PC-3 (cell line): ENCODE data around the gene HPN. TPM values are rescaled to one million over a fixed set of nuclear protein-coding genes. Genes with fewer than 3 reads are reported as not detected.

ENCODE experiments used
- ATAC-seq: fragments of 200-7000 bp; cut with Tn5 transposase; 2 replicates; pipeline ENCODE4 v1.9.1; 2020; ENCODE audit warnings: mild to moderate bottlenecking, moderate library complexity
- BruUV-seq: library from RNA; stranded (reverse); fragments of 400-500 nt; replicated peaks from 2 replicates; lab custom pipeline; 2021; lab: Mats Ljungman, UMichigan
- CTCF ChIA-PET: fragments of 300-600 bp; sonication (Branson Sonifier 250); formaldehyde crosslinking; loops from one replicate; lab custom pipeline; 2022; ENCODE audit warnings: antibody characterized with exemption; lab: Charles Lee
- POLR2A ChIA-PET: fragments of 300-600 bp; sonication (Branson Sonifier 250); formaldehyde crosslinking; loops from one replicate; lab custom pipeline; 2022; ENCODE audit warnings: antibody characterized with exemption; ENCODE audit not compliant: unreplicated experiment; lab: Charles Lee
- DNase-seq: peaks from one replicate; pipeline ENCODE4 v3.0.0-alpha.2; 2015
- H2AFZ ChIP-seq: fragments of 300-600 bp; sonication (generic); 2 replicates; pipeline ENCODE4 v1.6.0; 2016; ENCODE audit warnings: antibody characterized with exemption, low read length
- H3F3A ChIP-seq: fragments of 300-600 bp; sonication (generic); one replicate; pipeline ENCODE4 v1.6.0; 2017; ENCODE audit warnings: antibody characterized with exemption, low read length, control low read depth, mild to moderate bottlenecking; ENCODE audit not compliant: unreplicated experiment
- H3K27ac ChIP-seq: fragments of 300-600 bp; sonication (generic); 2 replicates; pipeline ENCODE4 v1.5.1; 2016; ENCODE audit warnings: mild to moderate bottlenecking, low read length
- H3K27me3 ChIP-seq: fragments of 300-600 bp; sonication (generic); 2 replicates; pipeline ENCODE4 v1.6.1; 2016; ENCODE audit warnings: low read length, mixed read lengths
- H3K36me3 ChIP-seq: fragments of 300-600 bp; sonication (generic); 2 replicates; pipeline ENCODE4 v1.6.1; 2016; ENCODE audit warnings: low read depth, mixed run types, low read length, mixed read lengths
- H3K4me1 ChIP-seq: fragments of 300-600 bp; sonication (generic); 2 replicates; pipeline ENCODE4 v1.5.1; 2016; ENCODE audit warnings: low read length; ENCODE audit not compliant: insufficient read depth
- H3K4me2 ChIP-seq: fragments of 300-600 bp; sonication (generic); 2 replicates; pipeline ENCODE4 v1.6.0; 2016; ENCODE audit warnings: low read length
- H3K4me3 ChIP-seq: fragments of 300-600 bp; sonication (generic); 2 replicates; pipeline ENCODE4 v1.5.1; 2016; ENCODE audit warnings: mild to moderate bottlenecking, low read length, mixed read lengths
- H3K79me2 ChIP-seq: fragments of 300-600 bp; sonication (generic); 2 replicates; pipeline ENCODE4 v1.6.1; 2017; ENCODE audit warnings: low read length, mixed read lengths
- H3K9ac ChIP-seq: fragments of 300-600 bp; sonication (generic); 2 replicates; pipeline ENCODE4 v1.6.0; 2016; ENCODE audit warnings: mild to moderate bottlenecking, low read length
- H3K9me2 ChIP-seq: fragments of 300-600 bp; sonication (generic); replicated peaks from 2 replicates; pipeline ENCODE4 v1.6.1; 2016; ENCODE audit warnings: mixed run types, low read length, mixed read lengths
- H3K9me3 ChIP-seq: fragments of 300-600 bp; sonication (generic); 2 replicates; pipeline ENCODE4 v1.6.1; 2016; ENCODE audit warnings: low read length, mixed read lengths
- H4K20me1 ChIP-seq: fragments of 300-600 bp; sonication (generic); 2 replicates; pipeline ENCODE4 v1.6.1; 2016; ENCODE audit warnings: low read length, mixed read lengths
- EZH2 ChIP-seq: fragments of 300-600 bp; sonication (generic); IDR thresholded peaks from one replicate; pipeline ENCODE4 v1.6.1; 2017; ENCODE audit warnings: antibody characterized with exemption, mild to moderate bottlenecking, low read length; ENCODE audit not compliant: unreplicated experiment
- EZH2phosphoT487 ChIP-seq: fragments of 300-600 bp; sonication (generic); IDR thresholded peaks from 2 replicates; pipeline ENCODE4 v1.6.1; 2018; ENCODE audit warnings: mild to moderate bottlenecking, antibody characterized with exemption, low read length, borderline replicate concordance
- intact Hi-C: fragments of 100-400 bp; cut with micrococcal nuclease; formaldehyde crosslinking; loops from 2 replicates; pipeline ENCODE4 v1.9.0; 2023
- total RNA-seq: library from RNA; depleted of rRNA; stranded (reverse); fragments of >200 nt; gene quantifications from 2 replicates; pipeline ENCODE4 v1.2.3, GENCODE V29; 2014
- TF ChIP-seq, protein P1 (sequence below): fragments of 300-600 bp; sonication (generic); conservative IDR thresholded peaks from 2 replicates; pipeline ENCODE4 v1.5.1; 2017; ENCODE audit warnings: antibody characterized with exemption, low read depth, mild to moderate bottlenecking, low read length

Gene HPN
- total RNA-seq, 1 experiment from 2014 or later, result 0.18 TPM

DNA sequence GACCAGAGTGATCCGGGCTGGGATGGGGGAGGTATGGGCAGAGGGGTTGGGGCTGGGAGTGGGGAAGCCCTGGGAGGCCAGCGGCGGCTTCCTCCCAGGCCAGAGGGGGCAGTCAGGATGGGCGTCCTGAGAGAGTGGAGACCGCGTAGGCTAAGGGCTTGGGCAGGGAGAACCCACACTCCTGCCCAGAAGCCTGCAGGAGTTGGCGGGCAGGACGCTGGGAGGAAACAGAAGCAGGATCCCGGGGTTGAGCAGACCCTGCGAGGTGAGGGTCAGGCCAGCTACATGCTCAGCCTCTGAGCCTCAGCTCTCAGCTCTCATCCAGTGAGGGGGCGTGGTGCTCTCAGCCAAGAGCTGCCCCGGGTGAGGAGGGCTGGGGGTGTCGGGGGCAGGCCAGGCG is 19.1 kb upstream of the HPN start:
- Histone ChIP-seq H2AFZ (no peak overlapping the region), H3K4me3 (no peak overlapping the region), H4K20me1 (no peaks in the 10 kb centered on the region), H3K27ac (no peak overlapping the region), H3K9me3 (no peaks in the 10 kb centered on the region), H3K36me3 (peaks cover under 1% of the 10 kb centered on the region), H3K9me2 (no peaks in the 10 kb centered on the region), H3K9ac (no peak overlapping the region), H3K4me1 (no peaks in the 10 kb centered on the region), H3F3A (no peaks in the 10 kb centered on the region), H3K79me2 (no peaks in the 10 kb centered on the region), H3K4me2 (no peak overlapping the region), H3K27me3 (no peaks in the 10 kb centered on the region)
- ATAC-seq (no peak), DNase-seq (no peak)
- ChIA-PET CTCF (no interaction called here), POLR2A (no interaction called here)
- intact Hi-C loops, result no loop called here
- TF ChIP-seq EZH2 (no peak), EZH2phosphoT487 (no peak)
- TF ChIP-seq, protein P1, sequence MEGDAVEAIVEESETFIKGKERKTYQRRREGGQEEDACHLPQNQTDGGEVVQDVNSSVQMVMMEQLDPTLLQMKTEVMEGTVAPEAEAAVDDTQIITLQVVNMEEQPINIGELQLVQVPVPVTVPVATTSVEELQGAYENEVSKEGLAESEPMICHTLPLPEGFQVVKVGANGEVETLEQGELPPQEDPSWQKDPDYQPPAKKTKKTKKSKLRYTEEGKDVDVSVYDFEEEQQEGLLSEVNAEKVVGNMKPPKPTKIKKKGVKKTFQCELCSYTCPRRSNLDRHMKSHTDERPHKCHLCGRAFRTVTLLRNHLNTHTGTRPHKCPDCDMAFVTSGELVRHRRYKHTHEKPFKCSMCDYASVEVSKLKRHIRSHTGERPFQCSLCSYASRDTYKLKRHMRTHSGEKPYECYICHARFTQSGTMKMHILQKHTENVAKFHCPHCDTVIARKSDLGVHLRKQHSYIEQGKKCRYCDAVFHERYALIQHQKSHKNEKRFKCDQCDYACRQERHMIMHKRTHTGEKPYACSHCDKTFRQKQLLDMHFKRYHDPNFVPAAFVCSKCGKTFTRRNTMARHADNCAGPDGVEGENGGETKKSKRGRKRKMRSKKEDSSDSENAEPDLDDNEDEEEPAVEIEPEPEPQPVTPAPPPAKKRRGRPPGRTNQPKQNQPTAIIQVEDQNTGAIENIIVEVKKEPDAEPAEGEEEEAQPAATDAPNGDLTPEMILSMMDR, result no peak
- no TSS peak for BruUV-seq

DNA sequence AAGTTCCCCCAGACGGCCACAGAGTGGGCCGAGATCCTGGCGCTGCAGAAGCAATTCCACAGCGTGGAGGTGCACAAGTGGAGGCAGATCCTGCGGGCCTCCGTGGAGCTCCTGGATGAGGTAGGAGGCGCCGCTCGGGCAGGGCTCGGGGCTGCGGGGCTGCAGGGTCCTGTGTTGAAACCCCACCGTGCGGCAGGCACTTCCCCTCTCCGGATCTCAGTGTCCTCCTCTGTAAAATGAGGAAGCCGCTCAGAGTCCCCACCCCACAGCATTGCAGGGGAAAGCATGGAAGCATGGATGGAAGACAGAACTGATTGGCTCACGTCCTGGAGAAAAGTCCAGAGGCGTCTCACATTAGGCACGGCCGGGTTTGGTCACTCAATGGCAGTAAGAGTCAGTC is 18.1 kb upstream of the HPN start:
- no peaks in the 10 kb centered on the region for H4K20me1 ChIP-seq
- DNase-seq (no peak), ATAC-seq (no peak)
- H3K9ac ChIP-seq, result no peak overlapping the region
- TF ChIP-seq EZH2phosphoT487 (no peak), EZH2 (no peak)
- TF ChIP-seq, protein P1, result no peak
- H3K79me2 ChIP-seq, result no peaks in the 10 kb centered on the region
- H2AFZ ChIP-seq, result no peak overlapping the region
- no peaks in the 10 kb centered on the region for H3K4me1 ChIP-seq
- no peaks in the 10 kb centered on the region for H3F3A ChIP-seq
- no TSS peak for BruUV-seq
- no peak overlapping the region for H3K4me2 ChIP-seq
- H3K27me3 ChIP-seq, result no peaks in the 10 kb centered on the region
- no peaks in the 10 kb centered on the region for H3K9me3 ChIP-seq
- intact Hi-C loops, result no loop called here
- ChIA-PET CTCF (no interaction called here), POLR2A (no interaction called here)
- H3K4me3 ChIP-seq, result no peak overlapping the region
- H3K36me3 ChIP-seq, result peaks cover 3% of the 10 kb centered on the region
- no peaks in the 10 kb centered on the region for H3K9me2 ChIP-seq
- H3K27ac ChIP-seq, result no peak overlapping the region

DNA sequence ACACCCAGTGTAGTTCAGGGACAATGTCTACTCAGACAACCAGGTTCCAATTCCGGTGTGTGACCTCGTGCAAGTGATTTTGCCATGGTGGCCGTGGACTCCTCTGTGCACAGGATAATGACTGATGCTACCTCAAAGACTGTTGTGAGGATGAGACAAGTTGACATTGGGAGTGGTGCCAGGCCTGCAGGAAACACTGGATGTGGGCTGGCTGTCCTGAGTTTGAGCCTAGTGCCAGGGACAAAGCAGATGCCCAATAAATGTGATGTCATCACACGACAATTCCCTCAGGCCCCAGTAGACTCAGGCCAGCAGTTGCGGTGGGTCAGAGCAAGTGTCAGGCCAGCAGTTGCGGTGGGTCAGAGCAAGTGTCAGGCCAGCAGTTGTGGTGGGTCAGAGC is 17.4 kb upstream of the HPN start:
- H3K36me3 ChIP-seq, result peaks cover 3% of the 10 kb centered on the region
- ChIA-PET CTCF (no interaction called here), POLR2A (no interaction called here)
- intact Hi-C loops, result no loop called here
- no peaks in the 10 kb centered on the region for H3F3A ChIP-seq
- H3K9me2 ChIP-seq, result no peaks in the 10 kb centered on the region
- no peak overlapping the region for H3K4me3 ChIP-seq
- no peak overlapping the region for H2AFZ ChIP-seq
- H3K27ac ChIP-seq, result no peak overlapping the region
- H3K79me2 ChIP-seq, result no peaks in the 10 kb centered on the region
- TF ChIP-seq EZH2phosphoT487 (no peak), EZH2 (no peak)
- TF ChIP-seq, protein P1, result no peak
- no peak for DNase-seq
- ATAC-seq, result no peak
- H3K4me2 ChIP-seq, result no peak overlapping the region
- no peaks in the 10 kb centered on the region for H3K4me1 ChIP-seq
- H3K9me3 ChIP-seq, result no peaks in the 10 kb centered on the region
- no TSS peak for BruUV-seq
- no peak overlapping the region for H3K9ac ChIP-seq
- H4K20me1 ChIP-seq, result no peaks in the 10 kb centered on the region
- H3K27me3 ChIP-seq, result no peaks in the 10 kb centered on the region
